Brain microvascular endothelial cell (primary cell): ENCODE data around the gene OAS3.

Experiments used
- DNase-seq: peaks from one replicate; pipeline ENCODE4 v3.0.0-alpha.2; 2020
- H3K27ac ChIP-seq: fragments of 250-450 bp; sonication (Bioruptor Pico); 2 replicates; pipeline ENCODE4 v1.5.1; 2020; ENCODE audit warnings: mild to moderate bottlenecking, moderate library complexity
- H3K27me3 ChIP-seq: fragments of 250-450 bp; sonication (Bioruptor Pico); replicated peaks from 2 replicates; pipeline ENCODE4 v1.5.1; 2020; ENCODE audit warnings: mild to moderate bottlenecking
- H3K36me3 ChIP-seq: fragments of 250-450 bp; sonication (Bioruptor Pico); replicated peaks from 2 replicates; pipeline ENCODE4 v1.5.1; 2020; ENCODE audit warnings: mild to moderate bottlenecking
- H3K4me3 ChIP-seq: 2 replicates; pipeline ENCODE4 v1.5.1; 2011; ENCODE audit warnings: low read depth, mild to moderate bottlenecking, control low read depth, low read length, moderate library complexity
- in situ Hi-C: cut with HindIII; loops from 2 replicates; pipeline ENCODE4 v1.10.0; 2017; ENCODE audit warnings: low sequenced_read_pairs, low pct_ligation_motif_present
- TF ChIP-seq, protein P1 (sequence below): IDR thresholded peaks from 2 replicates; pipeline ENCODE4 v1.5.1; 2011; ENCODE audit warnings: low read depth, mild to moderate bottlenecking, moderate library complexity, low read length, control low read depth, inconsistent platforms; ENCODE audit errors: missing control alignments

OAS3 gene

DNA sequence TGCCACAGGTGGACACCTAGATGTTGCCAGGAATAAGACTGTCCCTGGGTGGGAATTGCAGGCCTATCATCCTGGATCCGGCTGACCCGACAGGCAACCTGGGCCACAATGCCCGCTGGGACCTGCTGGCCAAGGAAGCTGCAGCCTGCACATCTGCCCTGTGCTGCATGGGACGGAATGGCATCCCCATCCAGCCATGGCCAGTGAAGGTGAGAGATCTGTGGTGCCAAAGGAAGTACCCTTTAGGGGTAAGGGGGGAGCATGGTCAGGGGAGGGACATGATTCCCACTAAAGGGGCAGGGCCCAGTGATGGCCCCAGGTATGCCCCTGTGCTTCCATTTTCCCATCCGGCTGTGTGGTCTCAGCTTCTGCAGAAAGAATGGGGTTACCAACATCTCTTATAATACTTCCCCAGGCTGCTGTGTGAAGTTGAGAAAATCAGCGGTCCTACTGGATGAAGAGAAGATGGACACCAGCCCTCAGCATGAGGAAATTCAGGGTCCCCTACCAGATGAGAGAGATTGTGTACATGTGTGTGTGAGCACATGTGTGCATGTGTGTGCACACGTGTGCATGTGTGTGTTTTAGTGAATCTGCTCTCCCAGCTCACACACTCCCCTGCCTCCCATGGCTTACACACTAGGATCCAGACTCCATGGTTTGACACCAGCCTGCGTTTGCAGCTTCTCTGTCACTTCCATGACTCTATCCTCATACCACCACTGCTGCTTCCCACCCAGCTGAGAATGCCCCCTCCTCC lies 31.5 kb downstream of the OAS3 start:
- in situ Hi-C loops, result no loop called here
- Histone ChIP-seq H3K4me3 (no peak overlapping the region), H3K36me3 (no peaks in the 10 kb centered on the region), H3K27ac (no peak overlapping the region), H3K27me3 (no peaks in the 10 kb centered on the region)
- no peak for DNase-seq
- TF ChIP-seq, protein P1, sequence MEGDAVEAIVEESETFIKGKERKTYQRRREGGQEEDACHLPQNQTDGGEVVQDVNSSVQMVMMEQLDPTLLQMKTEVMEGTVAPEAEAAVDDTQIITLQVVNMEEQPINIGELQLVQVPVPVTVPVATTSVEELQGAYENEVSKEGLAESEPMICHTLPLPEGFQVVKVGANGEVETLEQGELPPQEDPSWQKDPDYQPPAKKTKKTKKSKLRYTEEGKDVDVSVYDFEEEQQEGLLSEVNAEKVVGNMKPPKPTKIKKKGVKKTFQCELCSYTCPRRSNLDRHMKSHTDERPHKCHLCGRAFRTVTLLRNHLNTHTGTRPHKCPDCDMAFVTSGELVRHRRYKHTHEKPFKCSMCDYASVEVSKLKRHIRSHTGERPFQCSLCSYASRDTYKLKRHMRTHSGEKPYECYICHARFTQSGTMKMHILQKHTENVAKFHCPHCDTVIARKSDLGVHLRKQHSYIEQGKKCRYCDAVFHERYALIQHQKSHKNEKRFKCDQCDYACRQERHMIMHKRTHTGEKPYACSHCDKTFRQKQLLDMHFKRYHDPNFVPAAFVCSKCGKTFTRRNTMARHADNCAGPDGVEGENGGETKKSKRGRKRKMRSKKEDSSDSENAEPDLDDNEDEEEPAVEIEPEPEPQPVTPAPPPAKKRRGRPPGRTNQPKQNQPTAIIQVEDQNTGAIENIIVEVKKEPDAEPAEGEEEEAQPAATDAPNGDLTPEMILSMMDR, result no peak

DNA sequence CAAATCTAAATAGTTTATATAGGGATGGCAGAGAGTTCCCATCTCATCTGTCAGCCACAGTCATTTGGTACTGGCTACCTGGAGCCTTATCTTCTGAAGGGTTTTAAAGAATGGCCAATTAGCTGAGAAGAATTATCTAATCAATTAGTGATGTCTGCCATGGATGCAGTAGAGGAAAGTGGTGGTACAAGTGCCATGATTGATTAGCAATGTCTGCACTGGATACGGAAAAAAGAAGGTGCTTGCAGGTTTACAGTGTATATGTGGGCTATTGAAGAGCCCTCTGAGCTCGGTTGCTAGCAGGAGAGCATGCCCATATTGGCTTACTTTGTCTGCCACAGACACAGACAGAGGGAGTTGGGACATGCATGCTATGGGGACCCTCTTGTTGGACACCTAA lies 32.1 kb downstream of the OAS3 start:
- Histone ChIP-seq H3K4me3 (no peak overlapping the region), H3K27ac (no peak overlapping the region), H3K27me3 (no peaks in the 10 kb centered on the region), H3K36me3 (no peaks in the 10 kb centered on the region)
- in situ Hi-C loops, result no loop called here
- TF ChIP-seq, protein P1, result no peak
- DNase-seq, result no peak

DNA sequence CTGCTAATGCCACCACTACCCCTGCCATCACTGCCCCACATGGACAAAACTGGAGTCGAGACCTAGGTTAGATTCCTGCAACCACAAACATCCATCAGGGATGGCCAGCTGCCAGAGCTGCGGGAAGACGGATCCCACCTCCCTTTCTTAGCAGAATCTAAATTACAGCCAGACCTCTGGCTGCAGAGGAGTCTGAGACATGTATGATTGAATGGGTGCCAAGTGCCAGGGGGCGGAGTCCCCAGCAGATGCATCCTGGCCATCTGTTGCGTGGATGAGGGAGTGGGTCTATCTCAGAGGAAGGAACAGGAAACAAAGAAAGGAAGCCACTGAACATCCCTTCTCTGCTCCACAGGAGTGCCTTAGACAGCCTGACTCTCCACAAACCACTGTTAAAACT lies 33.0 kb downstream of the OAS3 start:
- Histone ChIP-seq H3K36me3 (no peaks in the 10 kb centered on the region), H3K27me3 (no peaks in the 10 kb centered on the region), H3K27ac (no peak overlapping the region), H3K4me3 (no peak overlapping the region)
- TF ChIP-seq, protein P1, result no peak
- in situ Hi-C loops, result no loop called here
- DNase-seq, result no peak

DNA sequence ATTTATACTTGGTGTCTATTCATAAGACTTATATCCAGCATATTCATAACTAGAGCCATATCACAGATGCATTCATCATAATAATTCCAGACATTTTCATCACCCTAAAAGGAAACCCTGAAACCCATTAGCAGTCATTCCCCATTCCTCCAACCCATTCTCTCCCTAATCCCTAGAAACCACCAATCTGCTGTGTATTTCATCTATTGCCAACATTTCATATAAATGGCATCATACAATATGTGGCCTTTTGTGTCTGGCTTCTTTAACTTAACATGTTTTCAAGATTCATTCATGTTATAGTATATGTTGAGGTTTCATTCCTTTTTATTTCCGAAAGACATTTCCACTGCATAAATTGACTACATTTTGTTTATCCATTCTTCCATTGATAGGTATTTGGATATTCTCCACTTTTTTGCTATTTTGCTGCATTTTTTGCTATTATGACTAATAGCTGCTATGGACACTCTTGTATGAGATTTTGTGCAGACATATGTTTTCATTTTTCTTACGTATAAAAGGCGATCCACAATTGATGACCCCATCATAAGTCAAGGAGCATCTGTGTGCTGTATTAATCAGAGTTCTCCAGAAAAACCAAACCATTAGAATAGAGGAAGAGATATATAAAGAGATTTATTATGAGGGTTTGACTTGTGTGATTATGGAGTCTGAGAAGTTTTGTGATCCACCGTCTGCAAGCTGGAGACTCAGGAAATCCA lies 34.9 kb downstream of the OAS3 start:
- Histone ChIP-seq H3K36me3 (no peaks in the 10 kb centered on the region), H3K27ac (no peak overlapping the region), H3K27me3 (no peaks in the 10 kb centered on the region), H3K4me3 (no peak overlapping the region)
- TF ChIP-seq, protein P1, result no peak
- no peak for DNase-seq
- in situ Hi-C loops, result no loop called here

DNA sequence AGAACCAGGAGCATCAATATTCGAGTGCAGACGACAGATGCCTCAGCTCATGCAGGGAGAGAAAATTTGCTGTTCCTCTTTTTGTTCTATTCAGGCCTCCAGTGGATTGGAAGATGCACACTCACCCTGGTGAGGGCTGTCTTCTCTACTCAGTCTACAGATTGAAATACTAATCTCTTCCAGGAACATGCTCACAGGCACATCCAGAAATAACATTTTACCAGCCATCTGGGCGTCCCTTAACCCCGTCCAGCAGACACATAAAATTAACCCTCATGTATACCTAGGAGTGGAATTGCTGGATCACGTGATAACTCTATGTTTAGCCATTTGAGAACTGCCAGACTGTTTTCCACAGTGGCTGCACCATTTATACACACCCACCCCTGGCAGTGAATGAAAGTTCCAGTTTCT lies 35.6 kb downstream of the OAS3 start:
- no peak for DNase-seq
- Histone ChIP-seq H3K36me3 (no peaks in the 10 kb centered on the region), H3K27ac (no peak overlapping the region), H3K4me3 (no peak overlapping the region), H3K27me3 (no peaks in the 10 kb centered on the region)
- TF ChIP-seq, protein P1, result no peak
- in situ Hi-C loops, result no loop called here

DNA sequence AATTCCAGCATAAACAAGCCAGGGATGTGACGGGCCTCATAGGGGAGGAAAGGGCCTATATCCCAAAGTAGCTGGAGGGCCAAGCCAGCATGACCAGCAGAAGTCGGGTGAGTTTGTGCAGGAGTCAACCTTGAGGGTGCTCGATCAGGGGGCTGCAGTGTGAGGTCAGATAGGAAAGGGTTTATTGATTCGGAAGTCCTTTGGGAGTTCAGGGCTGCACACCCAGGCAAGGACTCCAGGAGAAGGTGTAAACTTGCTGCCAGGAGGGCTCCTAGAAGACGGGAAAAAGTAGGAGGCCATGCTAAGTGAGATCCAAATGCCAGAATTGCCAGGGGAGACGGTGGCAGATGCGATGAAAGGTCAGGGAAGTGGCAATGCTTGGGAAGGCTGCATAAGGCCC lies 36.6 kb downstream of the OAS3 start:
- Histone ChIP-seq H3K4me3 (no peak overlapping the region), H3K27me3 (no peaks in the 10 kb centered on the region), H3K27ac (no peak overlapping the region), H3K36me3 (no peaks in the 10 kb centered on the region)
- DNase-seq, result no peak
- TF ChIP-seq, protein P1, result no peak
- in situ Hi-C loops, result no loop called here
